GM18951 (cell line): ENCODE data around the gene NSUN4.
"Not testable (repeated sequence)": the region's sequence is repeated elsewhere in the genome, so short reads cannot be mapped to it uniquely, and the experiment has no call there.

ENCODE experiments used
- POLR2A ChIP-seq: IDR thresholded peaks from 4 replicates; pipeline ENCODE4 v1.6.1; 2011; ENCODE audit warnings: mild to moderate bottlenecking; ENCODE audit not compliant: insufficient read length, insufficient read depth; ENCODE audit errors: extremely low read depth
- in situ Hi-C: fragments of 300-500 bp; cut with MboI; formaldehyde crosslinking; loops from one replicate; pipeline ENCODE4 v1.12.0; 2022; ENCODE audit warnings: low sequenced_read_pairs, mixed read lengths, inconsistent platforms; ENCODE audit not compliant: unreplicated experiment

The NSUN4 gene

DNA sequence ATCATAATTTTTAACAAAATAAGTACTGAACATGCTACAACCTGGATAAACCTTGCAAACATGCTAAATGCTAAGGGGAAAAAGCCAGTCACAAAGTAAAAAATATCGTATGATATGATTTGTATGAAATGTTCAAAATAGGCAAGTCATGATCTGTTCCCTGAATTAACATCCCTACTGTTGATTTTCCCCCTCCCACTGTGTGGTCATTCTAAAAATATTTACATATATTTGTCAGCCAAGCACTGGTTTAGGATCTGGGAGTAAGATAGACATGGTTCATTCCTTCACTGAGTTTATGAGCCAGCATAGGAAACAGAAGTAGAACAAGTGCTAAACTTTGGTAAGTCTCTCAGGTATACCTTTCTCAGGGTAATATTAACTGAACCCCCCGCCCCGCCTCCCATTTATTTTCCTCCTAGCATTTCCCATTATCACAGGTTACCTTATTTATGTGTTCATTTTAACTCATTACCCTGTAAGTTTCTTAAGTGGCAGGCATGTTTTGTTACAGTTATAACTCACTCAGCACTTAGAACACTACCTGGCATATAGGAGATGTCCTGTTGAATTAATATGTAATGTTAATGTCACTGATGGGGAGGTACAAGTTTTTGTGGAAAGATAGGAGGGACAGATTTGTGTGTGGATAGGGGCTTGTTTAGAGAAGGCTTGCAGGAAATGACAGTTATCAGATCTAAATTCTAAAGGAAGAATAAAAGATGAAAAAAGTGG is 24.8 kb upstream of the NSUN4 start:
- no peak for TF ChIP-seq POLR2A
- in situ Hi-C loops: no loop called here

DNA sequence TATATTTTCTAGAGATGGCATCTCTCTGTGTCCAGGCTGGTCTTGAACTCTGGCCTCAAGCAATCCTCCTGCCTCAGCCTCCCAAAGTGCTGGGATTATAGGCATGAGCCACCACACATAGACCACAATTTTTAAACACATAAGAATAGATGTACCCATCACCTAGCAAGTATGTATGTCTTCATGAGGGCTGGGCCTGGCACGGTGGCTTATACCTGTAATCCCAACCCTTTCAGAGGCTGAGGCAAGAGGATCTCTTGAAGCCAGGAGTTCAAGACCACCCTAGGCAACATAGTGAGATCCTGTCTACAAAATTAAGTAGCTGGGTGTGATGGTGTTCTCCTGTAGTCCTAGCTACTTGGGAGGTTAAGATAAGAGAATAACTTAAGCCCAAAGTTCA is 23.3 kb upstream of the NSUN4 start:
- in situ Hi-C loops: no loop called here

DNA sequence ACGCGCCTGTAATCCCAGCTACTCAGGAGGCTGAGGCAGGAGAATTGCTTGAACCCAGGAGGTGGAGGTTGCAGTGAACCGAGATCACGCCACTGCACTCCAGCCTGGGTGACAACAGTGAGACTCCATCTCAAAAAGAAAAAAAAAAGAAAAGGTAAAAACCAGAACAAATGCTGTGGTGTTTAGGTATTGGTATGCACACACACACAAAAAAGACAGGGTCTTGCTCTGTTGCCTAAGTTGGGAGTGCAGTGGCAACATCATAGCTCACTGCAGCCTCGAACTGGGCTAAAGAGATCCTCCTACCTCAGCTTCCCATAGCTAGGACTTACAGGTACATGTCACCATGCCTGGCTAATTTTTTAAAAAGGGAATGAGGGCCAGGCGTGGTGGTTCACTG is 21.3 kb upstream of the NSUN4 start:
- in situ Hi-C loops: not testable (repeated sequence)

More for the DNA sequence above, 23.3 kb upstream of the NSUN4 start:
- TF ChIP-seq POLR2A: no peak

DNA sequence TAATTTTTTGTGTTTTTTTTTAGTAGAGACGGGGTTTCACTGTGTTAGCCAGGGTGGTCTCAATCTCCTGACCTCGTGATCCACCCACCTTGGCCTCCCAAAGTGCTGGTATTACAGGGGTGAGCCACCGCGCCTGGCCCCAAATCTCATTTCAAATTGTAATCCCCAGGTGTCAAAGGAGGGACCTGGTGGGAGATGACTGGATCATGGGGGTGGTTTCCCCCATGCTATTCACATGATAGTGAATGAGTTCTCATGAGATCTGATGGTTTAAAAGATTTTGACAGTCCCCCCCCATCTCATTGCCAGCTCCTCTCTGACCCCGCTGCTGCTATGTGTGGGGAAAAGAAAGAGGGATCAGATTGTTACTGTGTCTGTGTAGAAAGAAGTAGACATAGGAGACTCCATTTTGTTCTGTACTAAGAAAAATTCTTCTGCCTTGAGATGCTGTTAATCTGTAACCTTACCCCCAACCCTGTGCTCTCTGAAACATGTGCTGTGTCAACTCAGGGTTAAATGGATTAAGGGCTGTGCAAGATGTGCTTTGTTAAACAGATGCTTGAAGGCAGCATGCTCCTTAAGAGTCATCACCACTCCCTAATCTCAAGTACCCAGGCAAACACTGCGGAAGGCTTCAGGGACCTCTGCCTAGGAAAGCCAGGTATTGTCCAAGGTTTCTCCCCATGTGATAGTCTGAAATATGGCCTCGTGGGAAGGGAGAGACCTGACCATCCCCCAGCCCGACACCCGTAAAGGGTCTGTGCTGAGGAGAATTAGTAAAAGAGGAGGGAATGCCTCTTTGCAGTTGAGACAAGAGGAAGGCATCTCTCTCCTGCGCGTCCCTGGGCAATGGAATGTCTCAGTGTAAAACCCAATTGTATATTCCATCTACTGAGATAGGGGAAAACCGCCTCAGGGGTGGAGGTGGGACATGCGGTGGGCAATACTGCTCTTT is 20.4 kb upstream of the NSUN4 start:
- in situ Hi-C loops: not testable (repeated sequence)

DNA sequence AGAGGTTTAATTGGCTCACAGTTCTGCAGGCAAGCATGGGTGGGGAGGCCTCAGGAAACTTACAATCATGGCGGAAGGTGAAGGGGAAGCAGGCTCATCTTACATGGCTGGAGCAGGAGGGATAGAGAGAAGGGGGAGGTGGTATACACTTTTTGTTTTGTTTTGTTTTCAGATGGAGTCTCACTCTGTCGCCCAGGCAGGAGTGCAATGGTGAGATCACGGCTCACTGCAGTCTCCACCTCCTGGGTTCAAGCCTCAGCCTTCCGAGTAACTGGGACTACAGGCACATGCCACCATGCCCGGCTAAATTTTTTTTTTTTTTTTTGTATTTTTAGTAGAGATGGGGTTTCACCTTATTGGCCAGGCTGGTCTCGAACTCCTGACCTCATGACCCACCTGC is 18.4 kb upstream of the NSUN4 start:
- in situ Hi-C loops: not testable (repeated sequence)

DNA sequence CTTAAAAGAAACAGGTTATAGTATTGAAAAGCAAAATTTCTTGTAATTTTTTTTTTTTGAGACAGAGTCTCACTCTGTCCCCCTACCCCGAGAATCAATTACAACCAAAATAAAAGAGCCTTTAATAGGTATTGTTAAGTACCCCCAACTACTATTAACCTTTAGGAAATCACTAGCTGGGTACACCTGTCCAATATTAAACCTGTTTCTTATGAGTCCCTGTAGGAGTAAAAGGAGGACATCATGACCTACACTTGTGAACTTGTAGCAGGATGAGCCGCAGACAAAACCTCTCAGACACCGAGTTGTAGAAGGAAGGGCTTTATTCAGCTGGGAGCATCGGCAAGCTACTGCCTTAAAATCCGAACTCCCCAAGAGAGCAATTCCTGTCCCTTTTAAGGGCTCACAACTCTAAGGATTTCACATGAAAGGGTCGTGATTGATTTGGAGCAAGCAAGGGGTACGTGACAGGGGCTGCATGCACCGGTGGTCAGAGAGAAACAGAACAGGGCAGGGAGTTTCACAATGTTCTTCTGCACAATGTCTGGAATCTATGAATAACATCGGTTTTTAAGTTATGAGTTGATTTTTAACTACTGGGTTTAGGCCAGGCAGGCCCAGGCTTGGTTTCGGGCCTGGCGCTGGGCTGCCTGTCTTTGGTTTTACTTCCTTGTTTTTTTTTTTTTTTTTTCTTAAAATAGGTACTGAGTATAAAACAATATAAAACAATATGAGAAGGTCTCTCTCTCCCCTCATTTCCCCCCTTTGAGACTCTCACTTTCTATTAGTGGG is 15.1 kb upstream of the NSUN4 start:
- in situ Hi-C loops: not testable (repeated sequence)

DNA sequence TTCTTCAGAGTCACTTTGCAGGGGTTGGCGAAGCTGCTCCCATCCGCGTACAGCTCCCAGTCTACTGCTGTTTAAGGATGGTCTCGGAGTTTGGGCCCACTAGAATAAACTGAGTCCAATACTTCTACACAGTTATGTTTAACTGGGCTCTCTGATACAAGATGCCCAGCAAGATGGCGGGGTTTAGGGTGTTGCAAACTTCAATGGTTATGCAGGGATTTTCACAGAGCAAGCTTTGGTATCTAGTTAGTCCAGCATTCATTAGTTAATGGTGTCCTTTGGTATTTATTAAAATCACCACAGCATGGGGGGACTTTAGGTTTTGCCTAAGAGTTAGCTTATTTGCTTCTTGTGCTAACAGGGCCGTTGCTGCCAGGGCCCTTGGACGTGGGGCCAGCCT is 12.4 kb upstream of the NSUN4 start:
- in situ Hi-C loops: not testable (repeated sequence)

DNA sequence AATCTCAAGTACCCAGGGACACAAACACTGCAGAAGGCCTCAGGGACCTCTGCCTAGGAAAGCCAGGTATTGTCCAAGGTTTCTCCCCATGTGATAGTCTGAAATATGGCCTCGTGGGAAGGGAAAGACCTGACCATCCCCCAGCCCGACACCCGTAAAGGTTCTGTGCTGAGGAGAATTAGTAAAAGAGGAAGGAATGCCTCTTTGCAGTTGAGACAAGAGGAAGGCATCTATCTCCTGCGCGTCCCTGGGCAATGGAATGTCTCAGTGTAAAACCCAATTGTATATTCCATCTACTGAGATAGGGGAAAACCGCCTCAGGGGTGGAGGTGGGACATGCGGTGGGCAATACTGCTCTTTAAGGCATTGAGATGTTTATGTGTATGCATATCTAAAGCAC is 10.8 kb upstream of the NSUN4 start:
- in situ Hi-C loops: not testable (repeated sequence)

DNA sequence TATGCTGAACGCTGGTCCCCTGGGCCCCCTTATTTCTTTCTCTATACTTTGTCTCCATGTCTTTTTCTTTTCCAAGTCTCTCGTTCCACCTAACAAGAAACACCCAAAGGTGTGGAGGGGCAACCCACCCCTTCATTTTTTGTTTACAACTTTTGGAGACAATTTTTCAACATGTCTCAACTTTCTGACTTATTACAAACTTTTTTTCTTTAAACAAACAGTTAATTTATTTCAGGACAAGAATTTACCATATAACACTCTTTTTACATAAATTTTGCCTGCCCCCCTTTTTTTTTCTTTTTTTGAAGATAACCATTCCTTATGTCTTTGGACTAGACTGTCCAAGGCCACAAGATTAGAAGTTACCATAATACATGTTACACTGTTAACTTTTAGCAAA is 10.2 kb upstream of the NSUN4 start:
- in situ Hi-C loops: not testable (repeated sequence)

DNA sequence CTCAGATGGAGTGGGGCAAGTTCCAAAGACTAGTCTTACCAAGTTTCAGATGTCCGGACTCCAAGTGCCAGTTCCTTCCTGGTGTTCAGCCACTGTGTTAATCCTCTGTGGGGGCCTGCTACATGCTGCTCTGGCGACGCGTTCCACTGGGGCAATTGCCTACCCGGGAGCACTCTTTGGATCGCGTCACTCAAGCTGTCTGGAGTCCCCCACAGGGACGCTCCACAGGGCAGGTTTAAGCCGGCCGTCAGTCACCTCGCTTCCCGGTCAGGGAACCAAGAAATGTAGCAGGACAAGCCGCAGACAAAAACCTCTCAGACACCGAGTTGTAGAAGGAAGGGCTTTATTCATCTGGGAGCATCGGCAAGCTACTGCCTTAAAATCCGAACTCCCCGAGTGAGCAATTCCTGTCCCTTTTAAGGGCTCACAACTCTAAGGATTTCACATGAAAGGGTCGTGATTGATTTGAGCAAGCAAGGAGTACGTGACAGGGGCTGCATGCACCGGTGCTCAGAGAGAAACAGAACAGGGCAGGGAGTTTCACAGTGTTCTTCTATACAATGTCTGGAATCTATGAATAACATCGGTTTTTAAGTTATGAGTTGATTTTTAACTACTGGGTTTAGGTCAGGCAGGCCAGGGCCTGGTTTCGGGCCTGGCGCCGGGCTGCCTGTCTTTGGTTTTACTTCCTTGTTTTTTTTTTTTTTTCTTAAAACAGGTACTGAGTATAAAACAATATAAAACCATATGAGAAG is 8.6 kb upstream of the NSUN4 start:
- in situ Hi-C loops: not testable (repeated sequence)
- peak; percentile 28 for TF ChIP-seq POLR2A

DNA sequence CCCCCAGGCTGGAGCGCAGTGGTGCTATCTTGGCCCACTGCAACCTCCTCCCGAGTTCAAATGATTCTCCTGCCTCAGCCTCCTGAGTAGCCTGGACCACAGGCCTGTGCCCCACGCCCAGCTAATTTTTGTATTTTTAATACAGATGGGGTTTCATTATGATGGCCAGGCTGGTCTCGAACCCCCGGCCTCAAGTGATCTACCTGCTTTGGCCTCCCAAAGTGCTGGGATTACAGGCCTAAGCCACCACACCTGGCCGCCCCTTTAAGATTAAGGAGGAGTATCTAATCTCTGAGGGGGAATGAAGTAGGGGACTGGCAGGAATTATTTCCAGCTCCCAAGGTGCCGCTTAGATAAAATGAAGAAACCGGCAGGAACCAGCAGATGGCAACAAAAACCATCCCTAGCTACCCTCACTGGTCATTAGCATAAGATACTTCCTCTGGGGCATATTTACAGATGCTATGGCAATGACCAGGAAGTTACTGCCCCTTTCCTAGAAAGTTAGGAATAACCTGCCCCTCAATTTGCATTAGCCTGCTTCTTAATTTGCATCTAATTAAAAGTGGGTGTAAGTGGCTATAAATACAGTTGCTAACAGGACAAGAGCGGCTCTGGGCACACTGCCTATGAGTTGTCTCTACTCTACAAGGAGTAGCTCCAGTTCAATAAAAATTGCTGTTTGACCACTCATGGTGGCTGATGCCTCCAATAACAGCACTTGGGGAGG is 7.1 kb upstream of the NSUN4 start:
- peak; percentile 55 for TF ChIP-seq POLR2A
- in situ Hi-C loops: no loop called here

DNA sequence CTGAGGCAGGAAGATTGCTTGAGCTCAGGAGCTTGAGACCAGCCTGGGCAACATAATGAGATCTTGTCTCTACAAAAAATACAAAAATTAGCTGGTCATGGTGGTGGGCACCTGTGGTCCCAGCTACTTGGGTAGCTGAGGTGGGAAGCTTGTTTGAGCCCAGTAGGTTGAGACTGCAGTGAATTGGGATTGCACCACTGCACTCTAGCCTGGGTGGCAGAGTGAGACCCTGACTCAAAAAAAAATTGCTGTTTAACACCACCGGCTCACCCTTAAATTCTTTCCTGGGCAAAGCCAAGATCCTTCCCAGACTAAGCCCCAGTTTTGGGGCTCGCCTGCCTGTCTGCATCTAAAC is 6.6 kb upstream of the NSUN4 start:
- TF ChIP-seq POLR2A: no peak
- in situ Hi-C loops: no loop called here

DNA sequence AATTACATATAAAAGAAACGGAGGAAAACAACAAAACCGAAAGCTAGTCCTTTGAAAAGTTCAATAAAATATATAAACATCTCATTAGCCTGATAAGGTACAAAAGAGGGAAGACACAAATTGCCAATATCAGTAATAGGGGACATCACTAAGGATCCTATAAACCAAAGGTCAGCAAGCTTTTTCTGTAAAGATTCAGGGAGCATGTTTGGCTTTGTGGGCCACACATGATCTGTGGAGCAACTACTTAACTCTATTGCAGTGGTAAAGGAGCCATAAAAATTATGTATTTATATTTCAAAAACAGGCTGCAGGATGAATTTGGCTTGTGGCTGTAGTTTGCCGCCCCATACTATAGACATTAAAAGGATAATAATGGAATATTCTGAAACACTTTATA is 5.5 kb upstream of the NSUN4 start:
- TF ChIP-seq POLR2A: no peak
- in situ Hi-C loops: no loop called here

DNA sequence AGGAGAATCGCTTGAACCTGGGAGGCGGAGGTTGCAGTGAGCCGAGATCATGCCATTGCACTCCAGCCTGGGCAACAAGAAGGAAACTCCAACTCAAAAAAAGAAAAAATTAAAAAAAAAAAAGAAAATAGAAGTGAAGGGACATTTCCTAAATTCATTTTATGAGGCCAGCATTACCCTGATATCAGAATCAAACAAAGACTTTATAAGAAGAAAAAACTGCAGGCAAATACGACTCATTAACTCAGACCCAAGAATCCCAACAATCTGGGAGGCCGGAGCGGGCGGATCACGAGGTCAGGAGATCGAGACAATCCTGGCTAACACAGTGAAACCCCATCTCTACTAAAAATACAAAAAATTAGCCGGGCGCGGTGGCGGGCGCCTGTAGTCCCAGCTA is 3.2 kb upstream of the NSUN4 start:
- in situ Hi-C loops: not testable (repeated sequence)
